ENCODE data around the gene ACO2.
A peak's percentile ranks its signal among the peaks of the same experiment; 100 is the strongest.

GRCh38 chr22:41508770-41509170 is 39.9 kb downstream of the ACO2 start:
- no peak for TF ChIP-seq CTCF (conservative IDR thresholded peaks at IDR 0.05; ENCODE audit: low read depth, low read length)
- TF ChIP-seq FOS (IDR thresholded peaks at IDR 0.05; ENCODE audit: low read depth, low read length) = no peak
- no peak for TF ChIP-seq USF2 (IDR thresholded peaks at IDR 0.05; ENCODE audit: low read depth, low read length)
- no peak for TF ChIP-seq CEBPB (IDR thresholded peaks at IDR 0.05; ENCODE audit: low read depth, low read length)
- no peak for TF ChIP-seq RFX5 (IDR thresholded peaks at IDR 0.05; ENCODE audit: low read depth, low read length)
- peak; percentile 7; the same call in 1 of the 2 replicates for TF ChIP-seq SMC3 (IDR thresholded peaks at IDR 0.05; ENCODE audit: low read depth, low read length)
- no peak for TF ChIP-seq RAD21 (IDR thresholded peaks at IDR 0.05; ENCODE audit: low read length)
- no peak for TF ChIP-seq POLR2A (IDR thresholded peaks at IDR 0.05; ENCODE audit: low read depth, low read length)
- TF ChIP-seq MAZ (IDR thresholded peaks at IDR 0.05; ENCODE audit: borderline replicate concordance, low read depth, low read length) = no peak
- no peak for TF ChIP-seq MXI1 (IDR thresholded peaks at IDR 0.05; ENCODE audit: borderline replicate concordance, low read depth, low read length)
